ENCODE data around the gene PLXDC1.
A peak's percentile ranks its signal among the peaks of the same experiment; 100 is the strongest.
"Not testable (repeated sequence)": the region's sequence is repeated elsewhere in the genome, so short reads cannot be mapped to it uniquely, and the experiment has no call there.

Gene PLXDC1

DNA sequence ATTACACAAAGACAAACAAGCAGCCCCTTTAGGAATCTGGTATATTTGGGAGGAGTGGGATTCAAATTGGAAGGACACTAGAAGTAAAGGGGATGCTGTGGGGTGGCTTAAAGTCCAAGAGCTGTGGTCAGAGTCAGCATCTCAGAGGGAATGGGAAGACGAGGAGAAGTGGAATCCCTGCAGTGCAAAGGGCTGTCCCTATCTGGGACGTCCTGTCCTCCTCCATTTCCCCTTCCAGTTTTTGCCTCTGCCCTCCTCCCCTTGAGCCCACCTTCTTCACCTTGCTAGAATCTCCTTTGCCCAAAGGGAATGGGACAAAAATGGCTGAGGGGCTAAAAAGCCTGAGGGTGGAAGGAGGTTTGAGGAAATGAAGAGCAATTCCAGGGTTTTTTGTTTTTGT lies 4.2 kb upstream of the PLXDC1 start:
- no peak for DNase-seq (ENCODE audit: low spot score)
- no peak for FAIRE-seq

DNA sequence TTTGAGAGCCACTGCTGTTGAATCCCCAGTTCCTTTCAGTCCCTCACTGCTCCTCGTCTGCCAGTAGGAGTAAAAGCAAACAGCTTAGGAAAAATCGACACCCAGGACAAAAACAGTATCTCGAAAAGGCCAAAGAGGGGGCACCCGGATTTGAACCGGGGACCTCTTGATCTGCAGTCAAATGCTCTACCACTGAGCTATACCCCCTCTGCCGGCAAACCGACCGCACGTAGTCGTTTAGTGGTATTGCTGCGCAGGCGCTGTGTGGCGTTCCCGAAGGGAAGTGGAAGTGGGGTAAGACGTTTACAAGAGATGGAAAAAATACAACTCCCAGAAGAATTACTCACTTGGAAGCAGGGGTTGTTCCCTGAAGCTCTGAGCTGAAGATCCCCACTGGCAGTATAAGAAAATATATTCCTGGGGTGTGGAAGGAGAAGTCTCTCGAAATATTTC lies 2.2 kb upstream of the PLXDC1 start:
- DNase-seq (ENCODE audit: low spot score) = peak; percentile 93

GRCh38 chr17:39151943-39152818 lies 744 bp upstream of the PLXDC1 start:
- DNase-seq (ENCODE audit: low spot score) (peak; percentile 6), FAIRE-seq (no peak)

More for the DNA sequence above, 2.2 kb upstream of the PLXDC1 start:
- FAIRE-seq = no peak

- DNase-seq (ENCODE audit: low spot score) (no peak), FAIRE-seq (no peak)
These were observed 665 bp downstream of the PLXDC1 start for GRCh38 chr17:39150795-39151149.

- FAIRE-seq (no peak), DNase-seq (ENCODE audit: low spot score) (no peak)
These were observed 1.3 kb downstream of the PLXDC1 start for GRCh38 chr17:39150104-39150634.

DNA sequence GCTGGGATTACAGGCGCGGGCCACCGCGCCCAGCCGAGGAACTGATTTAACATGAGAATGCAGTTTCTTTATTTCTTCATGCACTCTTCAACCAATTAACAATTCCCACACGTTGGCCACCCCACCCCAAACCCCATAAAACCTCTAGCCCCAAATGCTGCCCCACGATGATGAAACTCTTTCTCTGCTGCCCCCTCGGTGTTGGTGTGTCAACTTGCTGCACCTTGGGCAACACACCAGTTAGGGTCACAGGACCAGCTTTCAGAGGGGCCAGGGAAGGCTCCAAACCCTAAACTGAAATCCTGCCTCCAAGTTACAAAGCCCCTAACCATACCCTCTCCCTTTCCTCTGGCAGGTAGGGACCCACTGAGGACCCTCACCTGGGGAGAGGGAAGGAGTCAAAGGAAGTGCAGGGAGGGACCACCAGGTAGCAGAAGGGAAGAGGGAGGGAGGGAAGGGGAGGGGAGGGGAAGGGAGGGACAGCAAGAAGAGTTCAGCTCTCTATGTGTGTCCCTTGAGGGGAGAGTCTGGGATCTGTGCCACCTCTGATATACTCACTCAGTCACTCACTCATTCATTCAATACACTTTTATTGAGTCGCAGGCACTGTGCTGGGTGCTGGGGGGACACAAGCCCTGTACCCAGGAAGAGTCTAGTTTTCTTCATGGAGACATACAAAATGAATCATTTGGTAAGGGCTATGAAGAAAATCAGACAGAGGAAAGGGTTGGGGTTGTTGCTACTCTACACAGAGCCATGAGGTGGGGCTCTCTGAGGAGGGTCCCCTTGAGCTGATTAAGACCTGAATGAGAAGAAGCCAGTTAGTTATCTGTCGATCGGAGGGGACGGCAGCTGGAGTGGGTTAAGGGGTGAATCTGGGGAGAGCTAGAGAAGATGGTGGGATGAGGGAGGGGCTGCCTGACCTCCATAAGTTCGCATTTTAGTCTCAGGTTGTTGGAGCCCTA lies 3.9 kb downstream of the PLXDC1 start:
- DNase-seq (ENCODE audit: low spot score) (no peak), FAIRE-seq (no peak)

GRCh38 chr17:39146273-39146672 lies 5.2 kb downstream of the PLXDC1 start:
- FAIRE-seq = no peak
- no peak for DNase-seq (ENCODE audit: low spot score)

DNA sequence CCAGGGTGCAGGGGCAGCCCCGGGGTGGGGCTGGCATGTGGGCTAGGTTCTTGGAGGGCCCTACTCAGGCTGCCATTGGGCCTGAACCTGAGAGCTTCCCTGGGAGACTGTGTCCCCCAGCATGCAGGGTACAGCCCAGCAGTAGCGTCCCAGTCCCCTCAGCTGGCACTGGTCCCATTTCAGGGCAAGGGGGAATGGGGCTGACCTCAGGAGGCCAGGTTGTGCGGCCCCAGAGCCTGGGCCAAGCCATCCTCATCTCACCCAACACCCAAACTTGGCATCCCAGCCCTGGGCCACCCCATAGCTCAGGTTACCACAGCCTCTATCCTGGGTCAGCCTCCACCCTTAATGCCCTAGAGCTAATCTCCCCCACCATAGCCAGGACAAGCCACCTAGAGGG lies 6.3 kb downstream of the PLXDC1 start:
- DNase-seq (ENCODE audit: low spot score) (no peak), FAIRE-seq (no peak)

DNA sequence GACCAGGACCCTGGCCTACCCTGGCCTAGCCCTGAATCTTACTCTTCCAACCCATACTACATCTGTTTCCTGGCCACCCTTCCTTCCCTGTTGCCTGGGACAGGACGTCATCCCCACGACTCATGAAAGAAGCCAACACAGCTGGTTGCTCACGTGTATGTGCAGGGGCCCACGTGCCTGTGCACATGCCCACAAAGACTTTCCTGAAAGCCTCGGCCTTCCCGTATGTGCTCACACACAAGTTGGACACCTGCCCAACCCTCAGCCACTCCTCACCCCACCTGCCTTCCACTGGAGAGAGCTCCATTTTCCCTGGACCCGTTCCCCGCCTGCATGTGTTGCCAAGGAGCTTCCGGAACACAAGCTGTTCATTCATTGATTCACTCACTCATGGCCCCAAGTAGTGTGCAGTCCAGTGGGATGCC lies 7.0 kb downstream of the PLXDC1 start:
- DNase-seq (ENCODE audit: low spot score) = peak; percentile 42
- FAIRE-seq = no peak

DNA sequence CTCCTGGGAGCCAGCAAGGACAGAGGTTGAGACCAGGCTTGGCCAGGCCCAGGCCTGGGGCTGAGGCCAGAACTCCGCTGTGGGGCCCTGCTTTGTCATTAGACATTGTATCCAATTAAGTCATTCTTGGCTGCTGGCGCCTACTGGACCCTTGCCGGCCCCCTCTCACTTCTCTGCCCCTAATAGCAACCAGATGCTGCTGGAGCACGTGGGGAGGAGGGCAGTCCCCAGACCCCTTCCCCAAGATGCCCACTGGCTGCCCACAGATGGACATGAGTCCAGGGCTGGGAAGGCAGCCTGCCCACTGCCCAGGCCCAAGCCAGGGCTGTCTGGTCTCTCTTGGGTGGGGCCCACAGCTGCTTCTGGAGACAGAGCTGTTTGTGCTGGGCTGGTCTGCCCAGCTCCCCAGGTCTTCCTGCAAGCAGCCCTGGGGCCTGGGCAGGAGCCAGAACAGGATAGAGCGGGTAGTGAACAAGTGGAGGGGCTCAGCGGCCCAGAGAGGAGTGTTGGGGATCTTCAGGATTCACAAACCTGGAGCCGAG lies 7.8 kb downstream of the PLXDC1 start:
- FAIRE-seq = no peak
- no peak for DNase-seq (ENCODE audit: low spot score)

GRCh38 chr17:39141915-39142664 lies 9.3 kb downstream of the PLXDC1 start:
- DNase-seq (ENCODE audit: low spot score) (no peak), FAIRE-seq (no peak)

GRCh38 chr17:39141294-39141693 lies 10.1 kb downstream of the PLXDC1 start:
- no peak for FAIRE-seq

GRCh38 chr17:39139561-39139960 lies 11.9 kb downstream of the PLXDC1 start:
- FAIRE-seq (no peak), DNase-seq (ENCODE audit: low spot score) (no peak)

More at GRCh38 chr17:39141294-39141693, 10.1 kb downstream of the PLXDC1 start:
- no peak for DNase-seq (ENCODE audit: low spot score)

DNA sequence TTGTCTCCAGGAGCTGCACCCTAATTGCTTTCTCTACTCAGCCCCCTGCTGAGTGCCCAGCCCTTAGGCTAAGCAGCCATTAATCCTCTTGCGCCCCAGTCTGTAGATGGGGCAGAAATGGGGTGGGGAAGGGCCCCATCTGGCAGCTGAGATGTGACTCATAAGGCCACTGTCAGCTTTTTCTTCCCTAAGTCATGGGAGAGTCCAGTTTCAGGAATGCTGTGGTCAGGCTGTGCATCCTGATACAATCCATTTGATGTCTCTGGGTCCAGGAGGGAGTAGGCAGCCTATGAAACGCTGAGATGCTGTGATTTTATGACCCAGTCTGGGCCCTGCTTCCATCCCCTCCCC lies 12.3 kb downstream of the PLXDC1 start:
- no peak for FAIRE-seq
- DNase-seq (ENCODE audit: low spot score) = peak; percentile 55

DNA sequence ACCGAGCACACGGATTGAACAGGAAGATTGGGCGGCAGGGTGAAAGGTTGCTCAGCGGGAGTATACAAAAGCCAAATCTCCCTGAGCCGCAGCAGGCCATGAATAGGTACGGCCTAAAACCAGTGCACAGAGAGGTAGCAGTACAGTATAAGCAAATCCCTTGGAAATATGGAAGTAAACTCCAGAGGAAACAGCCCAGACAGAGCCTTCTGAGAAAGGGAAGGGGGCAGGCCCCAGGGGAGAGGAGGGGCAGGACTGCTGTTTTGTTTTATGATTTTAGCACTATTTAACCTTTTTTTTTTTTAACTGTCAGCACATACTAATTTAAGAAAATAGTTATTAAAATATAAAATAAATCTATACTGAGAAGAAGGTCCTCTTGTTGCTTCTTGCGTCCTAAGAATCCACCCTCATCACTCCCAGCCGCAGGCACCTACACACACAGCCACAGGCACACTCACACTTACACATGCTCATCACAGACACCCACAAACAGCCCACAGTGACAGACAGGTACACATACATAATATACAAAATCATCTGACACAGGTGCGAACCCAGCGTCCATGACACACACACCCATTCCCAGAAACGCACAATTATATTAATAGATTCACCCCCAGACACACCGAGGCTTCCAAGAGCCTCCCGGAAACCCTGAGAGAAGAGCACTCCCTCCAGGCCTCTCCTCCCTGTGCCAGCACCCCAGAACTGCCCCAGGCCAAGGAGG lies 12.8 kb downstream of the PLXDC1 start:
- FAIRE-seq (no peak), DNase-seq (ENCODE audit: low spot score) (no peak)

GRCh38 chr17:39134878-39135277 lies 16.6 kb downstream of the PLXDC1 start:
- DNase-seq (ENCODE audit: low spot score) = no peak
- no peak for FAIRE-seq

- peak; percentile 63 for DNase-seq (ENCODE audit: low spot score)
- no peak for FAIRE-seq
These were observed 19.2 kb downstream of the PLXDC1 start for GRCh38 chr17:39132192-39132610.

GRCh38 chr17:39131616-39132015 lies 19.8 kb downstream of the PLXDC1 start:
- FAIRE-seq = no peak
- no peak for DNase-seq (ENCODE audit: low spot score)

DNA sequence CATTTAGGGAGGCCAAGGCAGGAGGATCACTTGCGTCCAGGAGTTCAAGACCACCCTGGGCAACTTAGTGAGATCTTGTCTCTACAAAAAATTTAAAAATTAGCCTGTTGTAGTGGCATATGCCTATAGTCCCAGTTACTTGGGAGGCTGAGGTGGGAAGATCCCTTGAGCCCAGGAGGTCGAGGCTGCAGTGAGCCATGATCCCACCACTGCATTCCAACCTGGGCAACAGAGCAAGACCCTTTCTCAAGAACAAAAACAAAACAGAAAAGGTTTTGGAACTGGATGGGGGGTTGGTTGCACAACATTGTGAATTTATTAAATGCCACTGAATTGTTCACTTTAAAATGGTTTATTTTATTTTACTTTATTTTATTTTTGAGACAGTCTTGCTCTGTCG lies 21.2 kb downstream of the PLXDC1 start:
- no peak for FAIRE-seq
- no peak for DNase-seq (ENCODE audit: low spot score)

- FAIRE-seq; DNase-seq (ENCODE audit: low spot score): not testable (repeated sequence)
These were observed 21.9 kb downstream of the PLXDC1 start for GRCh38 chr17:39129544-39129943.
